Testis (tissue), 3 donors: Measurements from ENCODE around the gene FCGBP. TPM values are rescaled to one million over a fixed set of nuclear protein-coding genes. Genes with fewer than 3 reads are reported as not detected.
"Not testable (repeated sequence)": the region's sequence is repeated elsewhere in the genome, so short reads cannot be mapped to it uniquely, and the experiment has no call there.

Experiments
- DNase-seq: peaks from one replicate; pipeline ENCODE4 v3.0.0-alpha.2; 2019
- H3K27ac ChIP-seq, 2 donors: fragments of 200-600 bp; sonication (generic); one replicate each; pipeline ENCODE4 v1.5.1; 2019
- H3K27me3 ChIP-seq: fragments of 200-600 bp; sonication (generic); one replicate; pipeline ENCODE4 v1.5.1; 2019
- H3K36me3 ChIP-seq: fragments of 200-600 bp; sonication (generic); one replicate; pipeline ENCODE4 v1.5.1; 2017; ENCODE audit warnings: low read depth; ENCODE audit errors: missing control alignments
- H3K4me1 ChIP-seq: fragments of 200-600 bp; sonication (generic); one replicate; pipeline ENCODE4 v1.5.1; 2019
- H3K4me3 ChIP-seq, 2 donors: fragments of 200-600 bp; sonication (generic); one replicate each; pipeline ENCODE4 v1.5.1; 2017 to 2019
- H3K9me3 ChIP-seq: fragments of 200-600 bp; sonication (generic); one replicate; pipeline ENCODE4 v1.5.1; 2017
- CTCF ChIP-seq, 3 experiments: fragments of 450-650 bp in 2 of 3; fragments of 200-600 bp in 1 of 3; sonication (generic) in 1 of 3; IDR thresholded peaks; one replicate each; pipeline ENCODE4 v1.5.1; 2016 to 2019; ENCODE audit warnings: antibody characterized with exemption in 3 of 3, mild to moderate bottlenecking in 2 of 3, moderate library complexity in 1 of 3
- POLR2A ChIP-seq: fragments of 450-650 bp; IDR thresholded peaks from one replicate; pipeline ENCODE4 v1.6.1; 2017; ENCODE audit warnings: antibody characterized with exemption, mild to moderate bottlenecking, moderate library complexity
- WGBS, 2 donors: methylation state at CpG; one replicate each; pipeline ENCODE4 v1.1.5; 2018; 5-methylcytosine and 5-hydroxymethylcytosine counted together
- intact Hi-C: fragments of 100-400 bp; cut with DNase I; formaldehyde crosslinking; loops from one replicate; pipeline ENCODE4 v1.15.1; 2023; ENCODE audit warnings: low total_unique reads
- polyA plus RNA-seq: library from polyadenylated mRNA; stranded (reverse); fragments of 350-450 nt; fragmentation: Illumina TruSeq; extraction: RNeasy Lipid Tissue Mini Kit (QIAGEN cat#74804); gene quantifications from one replicate; pipeline ENCODE4 v1.2.3, GENCODE V29; 2014; ENCODE audit warnings: low read depth, low replicate concordance; ENCODE audit not compliant: insufficient read depth
- total RNA-seq, 2 donors: library from RNA; depleted of rRNA; stranded (reverse); fragments of >200 nt; gene quantifications; one replicate each; pipeline ENCODE4 v1.2.3, GENCODE V29; 2016

Gene FCGBP
- total and polyA plus RNA-seq, 3 donors from 2014 or later = 6.7 to 18.8 (median 15.9) TPM

DNA sequence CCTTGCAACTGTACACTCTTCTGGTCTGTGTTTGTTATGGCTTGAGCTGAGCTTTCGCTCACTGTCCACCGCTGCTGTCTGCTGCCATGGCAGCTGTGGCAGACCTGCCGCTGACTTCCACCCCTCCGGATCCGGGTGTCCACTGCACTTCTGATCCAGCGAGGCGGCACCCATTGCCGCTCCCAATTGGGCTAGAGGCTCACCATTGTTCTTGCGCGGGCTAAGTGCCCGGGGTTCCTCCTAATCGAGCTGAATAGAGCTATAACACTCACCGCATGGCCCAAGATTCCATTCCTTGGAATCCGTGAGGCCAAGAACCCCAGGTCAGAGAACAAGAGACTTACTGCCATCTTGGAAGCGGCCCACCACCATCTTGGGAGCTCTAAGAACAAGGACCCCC, 34.4 kb upstream of the FCGBP start:
- intact Hi-C loops = no loop called here
- no peaks in the 10 kb centered on the region for H3K36me3 ChIP-seq
- no peak for TF ChIP-seq CTCF (IDR thresholded peaks at IDR 0.05)
- no peak for TF ChIP-seq POLR2A
- H3K27me3 ChIP-seq = no peaks in the 10 kb centered on the region
- no peak overlapping the region for H3K27ac ChIP-seq
- H3K4me1 ChIP-seq = peaks cover 9% of the 10 kb centered on the region
- no peaks in the 10 kb centered on the region for H3K9me3 ChIP-seq
- DNase-seq = no peak
- 75 to 90% methylated on average over 5 to 15 of the region's 15 CpGs for WGBS, 2 donors
- H3K4me3 ChIP-seq = no peak overlapping the region

- intact Hi-C loops = no loop called here
- Histone ChIP-seq H3K27ac (no peak overlapping the region), H3K4me3 (no peak overlapping the region), H3K36me3 (no peaks in the 10 kb centered on the region), H3K9me3 (no peaks in the 10 kb centered on the region), H3K27me3 (no peaks in the 10 kb centered on the region), H3K4me1 (peaks cover 9% of the 10 kb centered on the region)
- no peak for TF ChIP-seq CTCF (IDR thresholded peaks at IDR 0.05)
- WGBS, 2 donors = 85 to 87% methylated on average over 9 of the region's 9 CpGs
- DNase-seq = no peak
Measured at GRCh38 chr19:39967561-39967960, 33.1 kb upstream of the FCGBP start.

DNA sequence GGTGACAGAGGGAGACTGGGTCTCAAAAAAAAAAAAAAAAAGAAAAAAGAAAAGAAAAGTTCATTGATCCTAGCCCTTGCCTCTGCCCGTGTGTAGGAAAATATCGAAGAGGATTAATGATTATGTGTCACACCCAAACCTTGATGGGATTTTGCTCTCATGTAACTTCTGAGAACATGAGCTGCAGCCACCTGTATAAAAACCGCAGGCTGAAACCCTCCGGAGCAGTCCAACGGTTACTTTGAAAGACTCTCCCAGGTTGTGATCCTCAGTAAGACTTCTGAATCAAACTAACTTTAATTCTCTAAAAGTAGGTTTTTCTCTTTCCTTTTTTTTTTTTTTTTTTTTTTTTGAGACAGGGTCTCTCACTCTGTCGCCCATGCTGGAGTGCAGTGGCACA, 32.2 kb upstream of the FCGBP start:
- intact Hi-C loops = no loop called here
- WGBS, 2 donors = 92 to 97% methylated on average over 6 of the region's 6 CpGs
- peaks cover 3% of the 10 kb centered on the region for H3K4me1 ChIP-seq
- DNase-seq = no peak
- H3K27ac ChIP-seq = no peak overlapping the region
- TF ChIP-seq POLR2A (no peak), CTCF (IDR thresholded peaks at IDR 0.05) (no peak)
- no peak overlapping the region for H3K4me3 ChIP-seq
- H3K9me3 ChIP-seq = no peaks in the 10 kb centered on the region
- no peaks in the 10 kb centered on the region for H3K36me3 ChIP-seq
- no peaks in the 10 kb centered on the region for H3K27me3 ChIP-seq

DNA sequence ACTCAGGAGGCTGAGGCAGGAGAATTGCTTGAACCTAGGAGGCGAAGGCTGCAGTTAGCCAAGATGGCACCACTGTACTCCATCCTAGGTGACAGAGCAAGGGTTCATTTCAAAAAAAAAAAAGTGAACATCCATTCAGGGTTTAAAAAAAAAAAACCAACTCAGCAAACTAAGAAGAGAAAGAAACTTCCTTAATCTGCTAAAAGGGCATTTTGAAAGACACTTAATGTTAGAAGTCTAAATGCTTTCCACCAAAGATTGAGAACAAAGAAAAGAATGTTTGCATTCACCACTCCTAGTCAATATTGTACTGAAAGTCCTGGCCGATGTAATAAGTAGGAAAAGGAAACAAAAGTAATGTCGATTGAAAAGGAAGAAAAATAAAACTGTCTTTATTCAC, 29.5 kb upstream of the FCGBP start:
- WGBS, 2 donors = 86 to 91% methylated on average over 3 of the region's 3 CpGs
- no peaks in the 10 kb centered on the region for H3K9me3 ChIP-seq
- H3K4me3 ChIP-seq = no peak overlapping the region
- DNase-seq = no peak
- H3K4me1 ChIP-seq = no peaks in the 10 kb centered on the region
- intact Hi-C loops = no loop called here
- no peak overlapping the region for H3K27ac ChIP-seq
- H3K36me3 ChIP-seq = no peaks in the 10 kb centered on the region
- no peak for TF ChIP-seq POLR2A
- TF ChIP-seq CTCF (IDR thresholded peaks at IDR 0.05) = no peak
- H3K27me3 ChIP-seq = no peaks in the 10 kb centered on the region

DNA sequence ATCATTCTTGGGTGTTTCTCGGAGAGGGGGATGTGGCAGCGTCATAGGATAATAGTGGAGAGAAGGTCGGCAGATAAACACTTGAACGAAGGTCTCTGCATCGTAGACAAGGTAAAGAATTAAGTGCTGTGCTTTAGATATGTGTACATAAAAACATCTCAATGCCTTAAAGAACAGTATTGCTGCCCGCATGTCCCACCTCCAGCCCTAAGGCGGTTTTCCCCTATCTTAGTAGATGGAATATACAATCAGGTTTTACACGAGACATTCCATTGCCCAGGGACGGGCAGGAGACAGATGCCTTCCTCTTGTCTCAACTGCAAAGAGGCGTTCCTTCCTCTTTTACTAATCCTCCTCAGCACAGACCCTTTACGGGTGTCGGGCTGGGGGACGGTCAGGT, 25.0 kb upstream of the FCGBP start:
- H3K9me3 ChIP-seq, H3K36me3 ChIP-seq, H3K27ac ChIP-seq, DNase-seq, H3K27me3 ChIP-seq, H3K4me3 ChIP-seq, intact Hi-C loops, H3K4me1 ChIP-seq: not testable (repeated sequence)
- 56 to 63% methylated on average over 10 to 13 of the region's 13 CpGs for WGBS, 2 donors

DNA sequence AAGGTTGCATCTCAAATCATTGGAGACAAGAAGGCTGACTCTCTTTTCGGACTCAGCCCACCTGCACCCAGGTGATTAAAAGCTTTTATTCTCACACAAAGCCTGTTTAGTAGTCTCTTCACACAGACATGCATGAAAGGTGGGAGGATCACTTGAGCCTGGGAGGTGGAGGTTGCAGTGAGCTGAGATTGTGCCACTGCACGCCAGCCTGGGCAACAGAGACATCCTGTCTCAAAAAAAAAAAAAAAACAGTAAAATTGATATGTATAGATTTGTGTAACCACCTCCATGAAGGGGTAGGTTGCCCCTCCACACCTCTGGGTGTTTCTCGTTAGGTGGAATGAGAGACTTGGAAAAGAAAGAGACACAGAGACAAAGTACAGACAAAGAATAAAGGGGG, 24.5 kb upstream of the FCGBP start:
- not testable (repeated sequence) for DNase-seq

GRCh38 chr19:39957886-39958285, 23.5 kb upstream of the FCGBP start:
- H3K27me3 ChIP-seq, H3K36me3 ChIP-seq, H3K27ac ChIP-seq, H3K4me1 ChIP-seq, H3K9me3 ChIP-seq, intact Hi-C loops, H3K4me3 ChIP-seq, DNase-seq: not testable (repeated sequence)
- 92 to 96% methylated on average over 5 of the region's 5 CpGs for WGBS, 2 donors

More for the DNA sequence above, 24.5 kb upstream of the FCGBP start:
- H3K4me3 ChIP-seq, H3K9me3 ChIP-seq, H3K27me3 ChIP-seq, H3K27ac ChIP-seq, intact Hi-C loops, H3K4me1 ChIP-seq, H3K36me3 ChIP-seq: not testable (repeated sequence)
- WGBS, 2 donors = 57 to 84% methylated on average over 3 of the region's 3 CpGs
